HepG2 (cell line): ENCODE results near the gene IL6ST. TPM values are rescaled to one million over a fixed set of nuclear protein-coding genes. Genes with fewer than 3 reads are reported as not detected.
A peak's percentile ranks its signal among the peaks of the same experiment; 100 is the strongest.

ENCODE experiments used
- CENPX ChIP-seq: sonication (generic); formaldehyde crosslinking; IDR thresholded peaks from 2 replicates; pipeline ENCODE4 v1.9.0; 2021; ENCODE audit warnings: mild to moderate bottlenecking, missing genetic modification reagents, moderate library complexity
- HOXA9 ChIP-seq: sonication (generic); formaldehyde crosslinking; IDR thresholded peaks from 2 replicates; pipeline ENCODE4 v1.8.1; 2022; ENCODE audit warnings: missing genetic modification reagents, mild to moderate bottlenecking, moderate library complexity, borderline replicate concordance
- KMT2A ChIP-seq: sonication (generic); formaldehyde crosslinking; IDR thresholded peaks from 2 replicates; pipeline ENCODE4 v1.4.0; 2020; ENCODE audit warnings: missing genetic modification reagents
- MTF1 ChIP-seq: sonication (generic); formaldehyde crosslinking; IDR thresholded peaks from 2 replicates; pipeline ENCODE4 v1.5.0; 2020; ENCODE audit warnings: missing genetic modification reagents
- RELA ChIP-seq: sonication (generic); formaldehyde crosslinking; IDR thresholded peaks from 2 replicates; pipeline ENCODE4 v1.4.0; 2020; ENCODE audit warnings: missing genetic modification reagents
- SP1 ChIP-seq, 2 experiments: fragments of 450-650 bp in 1 of 2; sonication (generic) in 1 of 2; formaldehyde crosslinking in 1 of 2; IDR thresholded peaks; 2 replicates each; pipeline versions ENCODE4 v1.4.0 to v1.6.1; 2016 to 2020; ENCODE audit warnings: missing genetic modification reagents in 1 of 2
- ZBTB37 ChIP-seq: sonication (generic); formaldehyde crosslinking; IDR thresholded peaks from 2 replicates; pipeline ENCODE4 v1.4.0; 2020; ENCODE audit warnings: mild to moderate bottlenecking, missing genetic modification reagents
- ZNF317 ChIP-seq: sonication (generic); formaldehyde crosslinking; IDR thresholded peaks from 2 replicates; pipeline ENCODE4 v1.5.0; 2020; ENCODE audit warnings: mild to moderate bottlenecking, missing genetic modification reagents
- ZNF451 ChIP-seq: sonication (generic); formaldehyde crosslinking; IDR thresholded peaks from 2 replicates; pipeline ENCODE4 v1.5.0; 2020; ENCODE audit warnings: mild to moderate bottlenecking, missing genetic modification reagents
- ZNF501 ChIP-seq: sonication (generic); formaldehyde crosslinking; IDR thresholded peaks from 2 replicates; pipeline ENCODE4 v1.5.1; 2020; ENCODE audit warnings: mild to moderate bottlenecking, moderate library complexity, missing genetic modification reagents
- ZNF747 ChIP-seq: sonication (generic); formaldehyde crosslinking; IDR thresholded peaks from 2 replicates; pipeline ENCODE4 v1.8.1; 2023; ENCODE audit warnings: missing genetic modification reagents, mild to moderate bottlenecking, borderline replicate concordance
- ZNF75D ChIP-seq: sonication (generic); formaldehyde crosslinking; IDR thresholded peaks from 2 replicates; pipeline ENCODE4 v1.8.1; 2023; ENCODE audit warnings: missing genetic modification reagents, mild to moderate bottlenecking, borderline replicate concordance
- ZNF800 ChIP-seq: sonication (generic); formaldehyde crosslinking; IDR thresholded peaks from 2 replicates; pipeline ENCODE4 v1.4.0; 2020; ENCODE audit warnings: missing genetic modification reagents
- polyA plus RNA-seq, 8 experiments: library from polyadenylated mRNA; depleted of rRNA in 3 of 8; stranded (reverse) in 7 of 8; unstranded in 1 of 8; fragments of >200 nt; fragmentation: Illumina TruSeq in 4 of 8; extraction: Trizol in 4 of 8; gene quantifications; 2 replicates each; pipeline versions ENCODE4 v1.2.1 to v1.2.3, GENCODE V29; 2011 to 2016; ENCODE audit warnings: low read depth in 4 of 8, missing spikeins in 1 of 8, mixed read lengths in 1 of 8; ENCODE audit not compliant: insufficient read depth in 1 of 8
- total RNA-seq, 5 experiments: library from RNA; depleted of rRNA; stranded (reverse); fragments of >200 nt; fragmentation: Illumina TruSeq; extraction: Trizol; gene quantifications; 2 replicates each; pipeline ENCODE4 v1.2.3, GENCODE V29; 2016; ENCODE audit warnings: low read depth in 1 of 5
- TF ChIP-seq, protein P1 (sequence below): sonication (generic); formaldehyde crosslinking; IDR thresholded peaks from 2 replicates; pipeline ENCODE4 v1.5.1; 2020; ENCODE audit warnings: mild to moderate bottlenecking, missing genetic modification reagents, borderline replicate concordance
- TF ChIP-seq, protein P2 (sequence below): sonication (generic); formaldehyde crosslinking; IDR thresholded peaks from 2 replicates; pipeline ENCODE4 v1.4.0; 2020; ENCODE audit warnings: mild to moderate bottlenecking, missing genetic modification reagents

IL6ST gene
- total and polyA plus RNA-seq, 2 of the 13 experiments (the other 11 are each of a cell fraction or from before 2014, with no cell fraction given): 66.6 to 166 TPM

DNA sequence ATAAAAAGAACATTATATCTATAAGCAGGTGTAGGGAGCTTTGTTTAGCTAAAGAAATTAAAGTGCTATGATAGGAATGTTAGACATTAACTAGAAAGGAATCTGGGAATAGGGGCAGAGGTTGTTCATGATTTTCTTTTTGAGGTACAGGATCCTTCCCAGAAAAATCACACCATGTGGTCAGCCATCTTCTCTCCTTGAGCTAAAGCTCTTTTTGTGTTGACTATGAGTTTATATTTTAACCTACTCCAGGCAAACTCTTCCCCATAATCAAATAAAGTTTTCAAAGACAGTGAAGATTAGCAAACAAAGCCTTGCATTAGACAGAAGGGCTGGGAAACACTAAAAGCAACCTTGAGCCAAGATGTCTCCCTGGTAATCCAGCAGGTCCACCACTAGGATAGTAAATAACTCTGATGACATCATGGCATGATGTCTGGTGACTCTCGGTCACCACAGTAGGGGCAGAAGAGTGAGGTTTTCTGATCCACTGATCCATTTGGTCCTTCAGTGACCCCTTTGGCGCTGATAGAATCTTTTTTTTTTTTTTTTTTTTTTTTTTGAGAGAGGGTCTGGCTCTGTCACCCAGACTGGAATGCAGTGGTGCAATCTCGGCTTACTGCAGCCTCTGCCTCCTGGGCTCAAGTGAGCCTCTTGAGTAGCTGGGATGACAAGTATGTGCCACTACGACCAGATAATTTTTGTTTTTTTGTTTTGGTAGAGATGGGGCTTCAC, 30.6 kb upstream of the IL6ST start (continued):
- TF ChIP-seq, protein P1, sequence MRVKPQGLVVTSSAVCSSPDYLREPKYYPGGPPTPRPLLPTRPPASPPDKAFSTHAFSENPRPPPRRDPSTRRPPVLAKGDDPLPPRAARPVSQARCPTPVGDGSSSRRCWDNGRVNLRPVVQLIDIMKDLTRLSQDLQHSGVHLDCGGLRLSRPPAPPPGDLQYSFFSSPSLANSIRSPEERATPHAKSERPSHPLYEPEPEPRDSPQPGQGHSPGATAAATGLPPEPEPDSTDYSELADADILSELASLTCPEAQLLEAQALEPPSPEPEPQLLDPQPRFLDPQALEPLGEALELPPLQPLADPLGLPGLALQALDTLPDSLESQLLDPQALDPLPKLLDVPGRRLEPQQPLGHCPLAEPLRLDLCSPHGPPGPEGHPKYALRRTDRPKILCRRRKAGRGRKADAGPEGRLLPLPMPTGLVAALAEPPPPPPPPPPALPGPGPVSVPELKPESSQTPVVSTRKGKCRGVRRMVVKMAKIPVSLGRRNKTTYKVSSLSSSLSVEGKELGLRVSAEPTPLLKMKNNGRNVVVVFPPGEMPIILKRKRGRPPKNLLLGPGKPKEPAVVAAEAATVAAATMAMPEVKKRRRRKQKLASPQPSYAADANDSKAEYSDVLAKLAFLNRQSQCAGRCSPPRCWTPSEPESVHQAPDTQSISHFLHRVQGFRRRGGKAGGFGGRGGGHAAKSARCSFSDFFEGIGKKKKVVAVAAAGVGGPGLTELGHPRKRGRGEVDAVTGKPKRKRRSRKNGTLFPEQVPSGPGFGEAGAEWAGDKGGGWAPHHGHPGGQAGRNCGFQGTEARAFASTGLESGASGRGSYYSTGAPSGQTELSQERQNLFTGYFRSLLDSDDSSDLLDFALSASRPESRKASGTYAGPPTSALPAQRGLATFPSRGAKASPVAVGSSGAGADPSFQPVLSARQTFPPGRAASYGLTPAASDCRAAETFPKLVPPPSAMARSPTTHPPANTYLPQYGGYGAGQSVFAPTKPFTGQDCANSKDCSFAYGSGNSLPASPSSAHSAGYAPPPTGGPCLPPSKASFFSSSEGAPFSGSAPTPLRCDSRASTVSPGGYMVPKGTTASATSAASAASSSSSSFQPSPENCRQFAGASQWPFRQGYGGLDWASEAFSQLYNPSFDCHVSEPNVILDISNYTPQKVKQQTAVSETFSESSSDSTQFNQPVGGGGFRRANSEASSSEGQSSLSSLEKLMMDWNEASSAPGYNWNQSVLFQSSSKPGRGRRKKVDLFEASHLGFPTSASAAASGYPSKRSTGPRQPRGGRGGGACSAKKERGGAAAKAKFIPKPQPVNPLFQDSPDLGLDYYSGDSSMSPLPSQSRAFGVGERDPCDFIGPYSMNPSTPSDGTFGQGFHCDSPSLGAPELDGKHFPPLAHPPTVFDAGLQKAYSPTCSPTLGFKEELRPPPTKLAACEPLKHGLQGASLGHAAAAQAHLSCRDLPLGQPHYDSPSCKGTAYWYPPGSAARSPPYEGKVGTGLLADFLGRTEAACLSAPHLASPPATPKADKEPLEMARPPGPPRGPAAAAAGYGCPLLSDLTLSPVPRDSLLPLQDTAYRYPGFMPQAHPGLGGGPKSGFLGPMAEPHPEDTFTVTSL (CRISPR knock-in tag): peak; percentile 61; the same call in 1 of the 2 replicates
- peak; percentile 34; the same call in 1 of the 2 replicates for TF ChIP-seq ZNF800 (CRISPR knock-in tag)
- no peak for TF ChIP-seq SP1 (IDR thresholded peaks at IDR 0.05)
- no peak for TF ChIP-seq SP1 (CRISPR knock-in tag; IDR thresholded peaks at IDR 0.05)
- TF ChIP-seq ZBTB37 (CRISPR knock-in tag): peak; percentile 88
- TF ChIP-seq ZNF747 (CRISPR knock-in tag): no peak
- TF ChIP-seq ZNF317 (CRISPR knock-in tag): no peak
- TF ChIP-seq HOXA9 (CRISPR knock-in tag): no peak
- no peak for TF ChIP-seq CENPX (CRISPR knock-in tag)
- TF ChIP-seq, protein P2, sequence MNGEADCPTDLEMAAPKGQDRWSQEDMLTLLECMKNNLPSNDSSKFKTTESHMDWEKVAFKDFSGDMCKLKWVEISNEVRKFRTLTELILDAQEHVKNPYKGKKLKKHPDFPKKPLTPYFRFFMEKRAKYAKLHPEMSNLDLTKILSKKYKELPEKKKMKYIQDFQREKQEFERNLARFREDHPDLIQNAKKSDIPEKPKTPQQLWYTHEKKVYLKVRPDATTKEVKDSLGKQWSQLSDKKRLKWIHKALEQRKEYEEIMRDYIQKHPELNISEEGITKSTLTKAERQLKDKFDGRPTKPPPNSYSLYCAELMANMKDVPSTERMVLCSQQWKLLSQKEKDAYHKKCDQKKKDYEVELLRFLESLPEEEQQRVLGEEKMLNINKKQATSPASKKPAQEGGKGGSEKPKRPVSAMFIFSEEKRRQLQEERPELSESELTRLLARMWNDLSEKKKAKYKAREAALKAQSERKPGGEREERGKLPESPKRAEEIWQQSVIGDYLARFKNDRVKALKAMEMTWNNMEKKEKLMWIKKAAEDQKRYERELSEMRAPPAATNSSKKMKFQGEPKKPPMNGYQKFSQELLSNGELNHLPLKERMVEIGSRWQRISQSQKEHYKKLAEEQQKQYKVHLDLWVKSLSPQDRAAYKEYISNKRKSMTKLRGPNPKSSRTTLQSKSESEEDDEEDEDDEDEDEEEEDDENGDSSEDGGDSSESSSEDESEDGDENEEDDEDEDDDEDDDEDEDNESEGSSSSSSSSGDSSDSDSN (CRISPR knock-in tag): no peak
- TF ChIP-seq ZNF501: no peak
- TF ChIP-seq MTF1: no peak
- TF ChIP-seq ZNF451 (CRISPR knock-in tag): no peak
- TF ChIP-seq KMT2A (CRISPR knock-in tag): peak; percentile 35; the same call in 1 of the 2 replicates
- TF ChIP-seq RELA (CRISPR knock-in tag): no peak
- no peak for TF ChIP-seq ZNF75D (CRISPR knock-in tag)
